ENCODE measurements around the gene TELO2. TPM values are rescaled to one million over a fixed set of nuclear protein-coding genes. Genes with fewer than 3 reads are reported as not detected.

TELO2 gene
- total RNA-seq, 2 donors from 2014 or later = 85.0 to 91.7 TPM

GRCh38 chr16:1506494-1507213, 13.5 kb downstream of the TELO2 start:
- H3K4me3 Mint-ChIP-seq = no peak overlapping the region

GRCh38 chr16:1508494-1509187, 15.5 kb downstream of the TELO2 start:
- Histone ChIP-seq H3K27me3 (ENCODE audit: control insufficient read depth, insufficient read depth, low read length, poor library complexity, severe bottlenecking) (no peaks in the 10 kb centered on the region), H3K36me3 (ENCODE audit: control insufficient read depth, insufficient read depth, low read length) (peaks cover 1% of the 10 kb centered on the region), H3K27ac (ENCODE audit: low read depth, low read length) (no peak overlapping the region), H3K9me3 (ENCODE audit: control insufficient read depth, low read length) (no peaks in the 10 kb centered on the region), H3K4me1 (ENCODE audit: control insufficient read depth, insufficient read depth, low read length) (no peaks in the 10 kb centered on the region), H3K4me3 (ENCODE audit: low read length) (no peak overlapping the region), H3K9ac (ENCODE audit: extremely low read depth, low read length, poor library complexity, severe bottlenecking) (no peak overlapping the region)
- Mint-ChIP-seq H3K9me3 (peaks cover 2% of the 10 kb centered on the region), H3K4me3 (no peak overlapping the region), H3K4me1 (no peaks in the 10 kb centered on the region), H3K27me3 (ENCODE audit: insufficient read depth) (no peaks in the 10 kb centered on the region), H3K27ac (no peak overlapping the region), H3K36me3 (ENCODE audit: low read depth) (peaks cover 38% of the 10 kb centered on the region)
- TF ChIP-seq, protein P1, sequence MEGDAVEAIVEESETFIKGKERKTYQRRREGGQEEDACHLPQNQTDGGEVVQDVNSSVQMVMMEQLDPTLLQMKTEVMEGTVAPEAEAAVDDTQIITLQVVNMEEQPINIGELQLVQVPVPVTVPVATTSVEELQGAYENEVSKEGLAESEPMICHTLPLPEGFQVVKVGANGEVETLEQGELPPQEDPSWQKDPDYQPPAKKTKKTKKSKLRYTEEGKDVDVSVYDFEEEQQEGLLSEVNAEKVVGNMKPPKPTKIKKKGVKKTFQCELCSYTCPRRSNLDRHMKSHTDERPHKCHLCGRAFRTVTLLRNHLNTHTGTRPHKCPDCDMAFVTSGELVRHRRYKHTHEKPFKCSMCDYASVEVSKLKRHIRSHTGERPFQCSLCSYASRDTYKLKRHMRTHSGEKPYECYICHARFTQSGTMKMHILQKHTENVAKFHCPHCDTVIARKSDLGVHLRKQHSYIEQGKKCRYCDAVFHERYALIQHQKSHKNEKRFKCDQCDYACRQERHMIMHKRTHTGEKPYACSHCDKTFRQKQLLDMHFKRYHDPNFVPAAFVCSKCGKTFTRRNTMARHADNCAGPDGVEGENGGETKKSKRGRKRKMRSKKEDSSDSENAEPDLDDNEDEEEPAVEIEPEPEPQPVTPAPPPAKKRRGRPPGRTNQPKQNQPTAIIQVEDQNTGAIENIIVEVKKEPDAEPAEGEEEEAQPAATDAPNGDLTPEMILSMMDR (conservative IDR thresholded peaks at IDR 0.05) = no peak
- WGBS, 2 experiments (ENCODE audit: insufficient coverage in 1 of 2, insufficient read length in 1 of 2) = 91 to 94% methylated on average over 14 to 24 of the region's 24 CpGs
- DNase-seq = no peak

More at GRCh38 chr16:1506494-1507213, 13.5 kb downstream of the TELO2 start:
- no peak overlapping the region for H3K9ac ChIP-seq (ENCODE audit: extremely low read depth, low read length, poor library complexity, severe bottlenecking)
- no peaks in the 10 kb centered on the region for H3K27me3 ChIP-seq (ENCODE audit: control insufficient read depth, insufficient read depth, low read length, poor library complexity, severe bottlenecking)
- H3K4me1 ChIP-seq (ENCODE audit: control insufficient read depth, insufficient read depth, low read length) = no peaks in the 10 kb centered on the region
- no peak overlapping the region for H3K4me3 ChIP-seq (ENCODE audit: low read length)
- peaks cover 12% of the 10 kb centered on the region for H3K36me3 ChIP-seq (ENCODE audit: control insufficient read depth, insufficient read depth, low read length)
- no peak for DNase-seq
- Mint-ChIP-seq H3K4me1 (no peaks in the 10 kb centered on the region), H3K27ac (no peak overlapping the region), H3K9me3 (no peaks in the 10 kb centered on the region), H3K36me3 (ENCODE audit: low read depth) (peaks cover 37% of the 10 kb centered on the region), H3K27me3 (ENCODE audit: insufficient read depth) (no peaks in the 10 kb centered on the region)
- H3K27ac ChIP-seq (ENCODE audit: low read depth, low read length) = no peak overlapping the region
- WGBS, 2 experiments (ENCODE audit: insufficient coverage in 1 of 2, insufficient read length in 1 of 2) = 95 to 99% methylated on average over 18 to 37 of the region's 37 CpGs
- no peaks in the 10 kb centered on the region for H3K9me3 ChIP-seq (ENCODE audit: control insufficient read depth, low read length)
- TF ChIP-seq, protein P1 (conservative IDR thresholded peaks at IDR 0.05) = no peak

GRCh38 chr16:1509307-1510221, 16.4 kb downstream of the TELO2 start:
- Mint-ChIP-seq H3K9me3 (peaks cover 2% of the 10 kb centered on the region), H3K36me3 (ENCODE audit: low read depth) (peaks cover 39% of the 10 kb centered on the region), H3K4me3 (no peak overlapping the region), H3K27ac (no peak overlapping the region), H3K4me1 (no peaks in the 10 kb centered on the region), H3K27me3 (ENCODE audit: insufficient read depth) (no peaks in the 10 kb centered on the region)
- H3K9ac ChIP-seq (ENCODE audit: extremely low read depth, low read length, poor library complexity, severe bottlenecking) = no peak overlapping the region
- 89 to 90% methylated on average over 39 to 44 of the region's 44 CpGs for WGBS, 2 experiments (ENCODE audit: insufficient coverage in 1 of 2, insufficient read length in 1 of 2)
- H3K36me3 ChIP-seq (ENCODE audit: control insufficient read depth, insufficient read depth, low read length) = no peaks in the 10 kb centered on the region
- no peak for DNase-seq
- TF ChIP-seq, protein P1 (conservative IDR thresholded peaks at IDR 0.05) = no peak
- H3K27ac ChIP-seq (ENCODE audit: low read depth, low read length) = no peak overlapping the region
- H3K4me1 ChIP-seq (ENCODE audit: control insufficient read depth, insufficient read depth, low read length) = no peaks in the 10 kb centered on the region
- no peaks in the 10 kb centered on the region for H3K9me3 ChIP-seq (ENCODE audit: control insufficient read depth, low read length)
- H3K27me3 ChIP-seq (ENCODE audit: control insufficient read depth, insufficient read depth, low read length, poor library complexity, severe bottlenecking) = no peaks in the 10 kb centered on the region
- no peak overlapping the region for H3K4me3 ChIP-seq (ENCODE audit: low read length)
